Adrenal gland (tissue), 5 donors: Measurements from ENCODE around the gene KCNMA1.

ENCODE experiments used
- POLR2A ChIP-seq, 2 donors: fragments of 450-650 bp; IDR thresholded peaks; one replicate each; pipeline ENCODE4 v1.6.1; 2017; ENCODE audit warnings: antibody characterized with exemption in 2 of 2, mild to moderate bottlenecking in 2 of 2, moderate library complexity in 1 of 2
- TF ChIP-seq, protein P1 (sequence below), 6 experiments: fragments of 450-650 bp in 4 of 6; fragments of 200-600 bp in 2 of 6; sonication (generic) in 1 of 6; IDR thresholded peaks; 1 replicate in 5 of 6; 2 replicates in 1 of 6; pipeline versions ENCODE4 v1.5.1 to v1.8.0; 2016 to 2021; ENCODE audit warnings: antibody characterized with exemption in 6 of 6, mild to moderate bottlenecking in 2 of 6, moderate library complexity in 1 of 6
- donor health status: DM: no; HTN: no; CAD: no.

DNA sequence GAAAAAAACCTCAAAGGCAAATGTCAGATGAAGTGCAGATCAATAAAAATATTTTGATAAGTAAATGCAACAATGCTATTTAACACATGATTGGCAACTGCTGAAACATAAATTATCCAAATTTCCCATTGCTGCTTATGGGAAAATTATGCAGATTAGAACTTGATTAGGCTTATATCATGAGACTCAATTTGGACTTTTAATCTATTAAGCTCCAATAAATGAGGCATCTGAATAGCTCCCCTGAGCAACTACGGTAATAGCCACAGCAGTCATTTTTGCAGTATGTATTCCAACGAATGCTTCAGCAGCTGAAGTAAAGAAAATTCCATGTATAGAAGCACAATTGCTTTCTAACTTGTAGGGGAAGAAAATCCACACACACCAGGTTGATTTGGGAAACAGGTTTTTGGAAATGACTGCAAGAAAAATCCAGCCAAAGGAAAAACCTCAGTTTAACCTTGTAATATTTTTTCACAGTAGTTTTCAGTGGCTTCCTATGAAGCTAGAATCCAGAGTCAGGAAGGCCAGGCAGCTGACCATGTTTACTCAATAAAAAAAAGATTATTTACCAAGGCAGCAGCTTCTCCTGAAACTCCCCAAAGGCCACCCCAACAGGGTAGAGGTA is 716.1 kb downstream of the KCNMA1 start:
- TF ChIP-seq, protein P1, sequence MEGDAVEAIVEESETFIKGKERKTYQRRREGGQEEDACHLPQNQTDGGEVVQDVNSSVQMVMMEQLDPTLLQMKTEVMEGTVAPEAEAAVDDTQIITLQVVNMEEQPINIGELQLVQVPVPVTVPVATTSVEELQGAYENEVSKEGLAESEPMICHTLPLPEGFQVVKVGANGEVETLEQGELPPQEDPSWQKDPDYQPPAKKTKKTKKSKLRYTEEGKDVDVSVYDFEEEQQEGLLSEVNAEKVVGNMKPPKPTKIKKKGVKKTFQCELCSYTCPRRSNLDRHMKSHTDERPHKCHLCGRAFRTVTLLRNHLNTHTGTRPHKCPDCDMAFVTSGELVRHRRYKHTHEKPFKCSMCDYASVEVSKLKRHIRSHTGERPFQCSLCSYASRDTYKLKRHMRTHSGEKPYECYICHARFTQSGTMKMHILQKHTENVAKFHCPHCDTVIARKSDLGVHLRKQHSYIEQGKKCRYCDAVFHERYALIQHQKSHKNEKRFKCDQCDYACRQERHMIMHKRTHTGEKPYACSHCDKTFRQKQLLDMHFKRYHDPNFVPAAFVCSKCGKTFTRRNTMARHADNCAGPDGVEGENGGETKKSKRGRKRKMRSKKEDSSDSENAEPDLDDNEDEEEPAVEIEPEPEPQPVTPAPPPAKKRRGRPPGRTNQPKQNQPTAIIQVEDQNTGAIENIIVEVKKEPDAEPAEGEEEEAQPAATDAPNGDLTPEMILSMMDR (IDR thresholded peaks at IDR 0.05) = no peak
- TF ChIP-seq POLR2A (IDR thresholded peaks at IDR 0.05) = no peak
